Panc1 (cell line): ENCODE data around the gene TAF6L. TPM values are rescaled to one million over a fixed set of nuclear protein-coding genes. Genes with fewer than 3 reads are reported as not detected.

Experiments used
- ATAC-seq: fragments of 200-7000 bp; cut with Tn5 transposase; 2 replicates; pipeline ENCODE4 v1.9.1; 2020; ENCODE audit warnings: mild to moderate bottlenecking, moderate library complexity
- Bru-seq: library from RNA; stranded (reverse); fragments of 400-500 nt; gene quantifications from one replicate; lab custom pipeline; 2021; lab: Mats Ljungman, UMichigan
- BruChase-seq, 2 experiments: library from RNA; stranded (reverse); fragments of 400-500 nt; gene quantifications; one replicate each; lab custom pipeline; 2021; lab: Mats Ljungman, UMichigan
- BruUV-seq: library from RNA; stranded (reverse); fragments of 400-500 nt; replicated peaks from 2 replicates; lab custom pipeline; 2021; lab: Mats Ljungman, UMichigan
- CTCF ChIA-PET: fragments of 300-600 bp; sonication (Branson Sonifier 250); formaldehyde crosslinking; loops from one replicate; lab custom pipeline; 2022; ENCODE audit warnings: antibody characterized with exemption; lab: Charles Lee
- POLR2A ChIA-PET: fragments of 300-600 bp; sonication (Branson Sonifier 250); formaldehyde crosslinking; loops from one replicate; lab custom pipeline; 2022; ENCODE audit warnings: antibody characterized with exemption; lab: Charles Lee
- DNase-seq: peaks from one replicate; pipeline ENCODE4 v3.0.0-alpha.2; 2010; ENCODE audit warnings: low read depth, low spot score
- H3K27ac ChIP-seq: 2 replicates; pipeline ENCODE4 v1.5.1; 2011; ENCODE audit warnings: mild to moderate bottlenecking, low read length, inconsistent platforms
- H3K27me3 ChIP-seq: fragments of 200-500 bp; sonication (Bioruptor generic); 2 replicates; pipeline ENCODE4 v1.6.0; 2014; ENCODE audit warnings: low read length, inconsistent platforms; ENCODE audit not compliant: control insufficient read depth, insufficient read depth
- H3K36me3 ChIP-seq: fragments of 200-500 bp; sonication (Bioruptor generic); 2 replicates; pipeline ENCODE4 v1.5.1; 2014; ENCODE audit warnings: inconsistent platforms, mild to moderate bottlenecking, low read length, moderate library complexity; ENCODE audit not compliant: control insufficient read depth, insufficient read depth
- H3K4me1 ChIP-seq: 2 replicates; pipeline ENCODE4 v1.5.1; 2011; ENCODE audit warnings: inconsistent platforms, mild to moderate bottlenecking, low read length, moderate library complexity; ENCODE audit not compliant: control insufficient read depth, insufficient read depth
- H3K4me3 ChIP-seq, 2 experiments: 2 replicates each; pipeline ENCODE4 v1.5.1; 2011 to 2012; ENCODE audit warnings: low read depth in 2 of 2, low read length in 2 of 2, mild to moderate bottlenecking in 2 of 2, inconsistent platforms in 1 of 2, moderate library complexity in 1 of 2
- H3K9me3 ChIP-seq: fragments of 200-500 bp; sonication (Bioruptor generic); 2 replicates; pipeline ENCODE4 v1.5.1; 2014; ENCODE audit warnings: low read depth, mild to moderate bottlenecking, inconsistent platforms, low read length, moderate library complexity; ENCODE audit not compliant: control insufficient read depth, insufficient read depth
- POLR2AphosphoS5 ChIP-seq: IDR thresholded peaks from 2 replicates; pipeline ENCODE4 v1.6.1; 2012; ENCODE audit warnings: mild to moderate bottlenecking, low read depth, low read length, moderate library complexity
- SIN3A ChIP-seq: IDR thresholded peaks from 2 replicates; pipeline ENCODE4 v1.6.1; 2012; ENCODE audit warnings: low read depth, mild to moderate bottlenecking, low read length, moderate library complexity, borderline replicate concordance; ENCODE audit not compliant: insufficient read depth
- TCF7L2 ChIP-seq: IDR thresholded peaks from 2 replicates; pipeline ENCODE4 v1.6.1; 2011; ENCODE audit warnings: mild to moderate bottlenecking, low read depth, low read length, inconsistent platforms
- in situ Hi-C: cut with HindIII; loops from 2 replicates; pipeline ENCODE4 v1.10.0; 2016; ENCODE audit warnings: low sequenced_read_pairs, low pct_unique_long_range_greater_than_20kb
- intact Hi-C: fragments of 100-400 bp; cut with micrococcal nuclease; formaldehyde crosslinking; loops from one replicate; pipeline ENCODE4 v1.10.0; 2022; ENCODE audit not compliant: unreplicated experiment
- long read RNA-seq: library from polyadenylated mRNA; unstranded; transcript quantifications from one replicate; pipeline ENCODE4 v2.0.0, GENCODE V29; 2021; ENCODE audit not compliant: unreplicated experiment
- polyA plus RNA-seq: library from polyadenylated mRNA; unstranded; fragments of >200 nt; gene quantifications from one replicate; pipeline ENCODE4 v1.2.1, GENCODE V29; 2012; ENCODE audit warnings: missing spikeins; ENCODE audit not compliant: insufficient read length
- total RNA-seq: library from RNA; stranded (reverse); gene quantifications from one replicate; pipeline ENCODE4 v1.2.1, GENCODE V29; 2021; ENCODE audit not compliant: unreplicated experiment
- TF ChIP-seq, protein P1 (sequence below): fragments of 450-650 bp; IDR thresholded peaks from 2 replicates; pipeline ENCODE4 v1.5.1; 2017; ENCODE audit warnings: mild to moderate bottlenecking
- TF ChIP-seq, protein P2 (sequence below), 2 experiments: IDR thresholded peaks; 2 replicates each; pipeline ENCODE4 v1.6.1; 2011 to 2012; ENCODE audit warnings: low read depth in 2 of 2, control low read depth in 1 of 2, low read length in 1 of 2, mild to moderate bottlenecking in 1 of 2, moderate library complexity in 1 of 2; ENCODE audit not compliant: insufficient read depth in 1 of 2

TAF6L gene, protein sequence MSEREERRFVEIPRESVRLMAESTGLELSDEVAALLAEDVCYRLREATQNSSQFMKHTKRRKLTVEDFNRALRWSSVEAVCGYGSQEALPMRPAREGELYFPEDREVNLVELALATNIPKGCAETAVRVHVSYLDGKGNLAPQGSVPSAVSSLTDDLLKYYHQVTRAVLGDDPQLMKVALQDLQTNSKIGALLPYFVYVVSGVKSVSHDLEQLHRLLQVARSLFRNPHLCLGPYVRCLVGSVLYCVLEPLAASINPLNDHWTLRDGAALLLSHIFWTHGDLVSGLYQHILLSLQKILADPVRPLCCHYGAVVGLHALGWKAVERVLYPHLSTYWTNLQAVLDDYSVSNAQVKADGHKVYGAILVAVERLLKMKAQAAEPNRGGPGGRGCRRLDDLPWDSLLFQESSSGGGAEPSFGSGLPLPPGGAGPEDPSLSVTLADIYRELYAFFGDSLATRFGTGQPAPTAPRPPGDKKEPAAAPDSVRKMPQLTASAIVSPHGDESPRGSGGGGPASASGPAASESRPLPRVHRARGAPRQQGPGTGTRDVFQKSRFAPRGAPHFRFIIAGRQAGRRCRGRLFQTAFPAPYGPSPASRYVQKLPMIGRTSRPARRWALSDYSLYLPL
- 32.6 TPM for total RNA-seq
- 33.0 TPM for polyA plus RNA-seq
- percentile 58 among the genes with signal in this experiment for Bru-seq, nascent RNA
- percentile 65 among the genes with signal in this experiment for BruChase-seq, experiment 1, labeled RNA remaining after a 2-hour chase
- BruChase-seq, experiment 2, labeled RNA remaining after a 6-hour chase, result percentile 66 among the genes with signal in this experiment
- long read RNA-seq, transcript TAF6L-201 (11 exons, 2,116 nt), result major isoform, 46 of 97 reads
- long read RNA-seq, partial matches to known transcripts, result 7 of 97 reads
- long read RNA-seq, other reads (novel, unspliced or antisense), result 44 of 97 reads

DNA sequence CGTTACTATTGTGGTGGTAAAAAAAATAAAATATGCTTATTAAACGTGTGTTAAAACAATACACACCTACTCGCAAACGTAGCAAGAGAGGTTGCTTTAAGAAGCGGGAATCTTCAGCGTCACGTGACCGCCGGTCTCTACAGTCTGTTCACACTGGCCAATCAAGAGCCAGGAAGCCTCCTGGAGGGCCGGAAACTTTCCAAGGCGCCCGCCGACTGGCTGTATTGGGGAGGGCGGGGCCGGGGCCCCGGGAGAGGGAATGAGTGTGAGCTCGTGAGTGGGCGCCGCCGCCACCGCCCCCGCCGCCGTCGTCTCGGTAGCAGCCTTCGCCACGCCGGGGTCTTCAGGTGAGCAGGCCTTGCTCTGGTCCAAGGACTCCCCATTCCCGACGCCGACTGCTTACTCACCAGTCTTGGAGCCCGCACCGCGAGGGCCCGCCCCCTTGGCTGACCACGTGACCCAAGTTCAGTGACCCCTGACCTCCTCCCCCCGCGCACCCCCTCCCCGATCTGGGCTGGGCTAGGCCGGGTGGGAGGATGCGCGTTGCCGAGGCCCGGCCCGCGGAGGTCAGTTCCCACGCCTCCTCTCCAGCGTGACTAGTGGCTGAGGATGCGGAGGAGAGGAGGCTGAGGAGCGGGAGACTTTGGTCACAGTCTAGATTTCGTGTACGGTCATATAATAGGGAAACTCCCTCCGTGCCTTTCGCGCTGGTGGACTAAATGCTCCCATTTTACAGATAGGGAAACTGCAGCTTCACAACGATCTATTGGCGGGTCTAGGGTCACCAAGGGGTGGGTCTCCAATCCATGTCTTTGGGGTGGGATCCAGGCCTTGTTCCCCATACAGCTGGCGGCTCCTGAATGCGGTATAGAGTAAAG, at the start of gene TAF6L:
TSS of gene TAF6L (plus strand) at position 253 of the 878 bp plus-strand sequence. CDS start 4,388 bp downstream, outside the sequence.
- H3K27ac ChIP-seq, result peak within 1 kb of the TSS; percentile 95
- CTCF ChIA-PET, result interaction anchor here (0.9 to 1.5 kb wide), 3 partner anchors 15 to 44 kb away, joined by 4 to 6 read pairs (median 4); partner anchors contain the start of genes HNRNPUL2 and ZBTB3
- TF ChIP-seq TCF7L2 (no peak), SIN3A (peak; percentile 89; the same call in 1 of the 2 replicates), POLR2AphosphoS5 (peak; percentile 84)
- TF ChIP-seq, protein P1, sequence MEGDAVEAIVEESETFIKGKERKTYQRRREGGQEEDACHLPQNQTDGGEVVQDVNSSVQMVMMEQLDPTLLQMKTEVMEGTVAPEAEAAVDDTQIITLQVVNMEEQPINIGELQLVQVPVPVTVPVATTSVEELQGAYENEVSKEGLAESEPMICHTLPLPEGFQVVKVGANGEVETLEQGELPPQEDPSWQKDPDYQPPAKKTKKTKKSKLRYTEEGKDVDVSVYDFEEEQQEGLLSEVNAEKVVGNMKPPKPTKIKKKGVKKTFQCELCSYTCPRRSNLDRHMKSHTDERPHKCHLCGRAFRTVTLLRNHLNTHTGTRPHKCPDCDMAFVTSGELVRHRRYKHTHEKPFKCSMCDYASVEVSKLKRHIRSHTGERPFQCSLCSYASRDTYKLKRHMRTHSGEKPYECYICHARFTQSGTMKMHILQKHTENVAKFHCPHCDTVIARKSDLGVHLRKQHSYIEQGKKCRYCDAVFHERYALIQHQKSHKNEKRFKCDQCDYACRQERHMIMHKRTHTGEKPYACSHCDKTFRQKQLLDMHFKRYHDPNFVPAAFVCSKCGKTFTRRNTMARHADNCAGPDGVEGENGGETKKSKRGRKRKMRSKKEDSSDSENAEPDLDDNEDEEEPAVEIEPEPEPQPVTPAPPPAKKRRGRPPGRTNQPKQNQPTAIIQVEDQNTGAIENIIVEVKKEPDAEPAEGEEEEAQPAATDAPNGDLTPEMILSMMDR, result no peak
- TF ChIP-seq, protein P2, sequence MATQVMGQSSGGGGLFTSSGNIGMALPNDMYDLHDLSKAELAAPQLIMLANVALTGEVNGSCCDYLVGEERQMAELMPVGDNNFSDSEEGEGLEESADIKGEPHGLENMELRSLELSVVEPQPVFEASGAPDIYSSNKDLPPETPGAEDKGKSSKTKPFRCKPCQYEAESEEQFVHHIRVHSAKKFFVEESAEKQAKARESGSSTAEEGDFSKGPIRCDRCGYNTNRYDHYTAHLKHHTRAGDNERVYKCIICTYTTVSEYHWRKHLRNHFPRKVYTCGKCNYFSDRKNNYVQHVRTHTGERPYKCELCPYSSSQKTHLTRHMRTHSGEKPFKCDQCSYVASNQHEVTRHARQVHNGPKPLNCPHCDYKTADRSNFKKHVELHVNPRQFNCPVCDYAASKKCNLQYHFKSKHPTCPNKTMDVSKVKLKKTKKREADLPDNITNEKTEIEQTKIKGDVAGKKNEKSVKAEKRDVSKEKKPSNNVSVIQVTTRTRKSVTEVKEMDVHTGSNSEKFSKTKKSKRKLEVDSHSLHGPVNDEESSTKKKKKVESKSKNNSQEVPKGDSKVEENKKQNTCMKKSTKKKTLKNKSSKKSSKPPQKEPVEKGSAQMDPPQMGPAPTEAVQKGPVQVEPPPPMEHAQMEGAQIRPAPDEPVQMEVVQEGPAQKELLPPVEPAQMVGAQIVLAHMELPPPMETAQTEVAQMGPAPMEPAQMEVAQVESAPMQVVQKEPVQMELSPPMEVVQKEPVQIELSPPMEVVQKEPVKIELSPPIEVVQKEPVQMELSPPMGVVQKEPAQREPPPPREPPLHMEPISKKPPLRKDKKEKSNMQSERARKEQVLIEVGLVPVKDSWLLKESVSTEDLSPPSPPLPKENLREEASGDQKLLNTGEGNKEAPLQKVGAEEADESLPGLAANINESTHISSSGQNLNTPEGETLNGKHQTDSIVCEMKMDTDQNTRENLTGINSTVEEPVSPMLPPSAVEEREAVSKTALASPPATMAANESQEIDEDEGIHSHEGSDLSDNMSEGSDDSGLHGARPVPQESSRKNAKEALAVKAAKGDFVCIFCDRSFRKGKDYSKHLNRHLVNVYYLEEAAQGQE (IDR thresholded peaks at IDR 0.05; ENCODE audit: insufficient read depth in 1 of 2, low read depth in 2 of 2, low read length in 1 of 2), result no peak
- H3K4me3 ChIP-seq, result peak within 1 kb of the TSS; percentile 72 to 73
- ATAC-seq, result peak; percentile 97
- H3K4me1 ChIP-seq, result peaks cover 8% of the 10 kb centered on the region
- no peaks in the 10 kb centered on the region for H3K9me3 ChIP-seq
- intact Hi-C loops, result no loop called here
- in situ Hi-C loops, result no loop called here
- peak; percentile 78 for DNase-seq
- H3K36me3 ChIP-seq, result peaks cover 3% of the 10 kb centered on the region
- POLR2A ChIA-PET, result interaction anchor here (0.6 kb wide), 2 partner anchors 44 to 101 kb away, joined by 3 to 4 read pairs; no protein-coding TSS in a partner anchor
- BruUV-seq, result TSS peak; percentile 57
- H3K27me3 ChIP-seq, result no peaks in the 10 kb centered on the region

DNA sequence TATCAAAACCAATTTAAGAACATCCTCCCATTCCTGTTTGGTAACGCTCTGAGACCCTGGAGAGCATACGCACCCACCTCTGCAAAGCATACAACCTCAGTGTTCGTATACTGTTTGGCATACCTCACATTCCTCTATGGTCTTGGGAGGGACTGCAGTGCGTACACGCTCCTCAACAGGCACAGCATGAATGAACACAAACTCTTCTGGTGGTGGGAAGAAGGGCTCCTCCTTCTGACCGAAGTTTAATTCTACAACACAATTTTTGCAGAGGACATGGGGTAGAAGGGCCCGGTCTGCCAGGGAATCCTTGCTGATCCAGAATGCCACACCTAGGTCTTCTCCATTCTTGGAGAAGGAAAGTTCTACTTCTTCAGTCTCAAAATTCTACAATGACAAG, 49.2 kb upstream of the TAF6L start:
- DNase-seq, result no peak
- ATAC-seq, result no peak
- in situ Hi-C loops, result no loop called here
- peaks cover 55% of the 10 kb centered on the region for H3K36me3 ChIP-seq
- H3K4me3 ChIP-seq, result no peak overlapping the region
- peaks cover 9% of the 10 kb centered on the region for H3K4me1 ChIP-seq
- ChIA-PET POLR2A (no interaction called here), CTCF (no interaction called here)
- no peaks in the 10 kb centered on the region for H3K27me3 ChIP-seq
- H3K9me3 ChIP-seq, result no peaks in the 10 kb centered on the region
- intact Hi-C loops, result no loop called here
- H3K27ac ChIP-seq, result no peak overlapping the region
- TF ChIP-seq SIN3A (no peak), TCF7L2 (no peak), POLR2AphosphoS5 (no peak)
- TF ChIP-seq, protein P2 (IDR thresholded peaks at IDR 0.05; ENCODE audit: insufficient read depth in 1 of 2, low read depth in 2 of 2, low read length in 1 of 2), result no peak
- TF ChIP-seq, protein P1, result no peak; the same call in 1 of the 2 replicates
- BruUV-seq, result TSS peak; percentile 75
